NCI-H1930 (cell line): Measurements from ENCODE around the gene IGFN1.

Experiments
- DNase-seq, 2 experiments: peaks; one replicate each; lab custom pipeline; 2025; lab: John Stamatoyannopoulos, UW

The IGFN1 gene

GRCh38 chr1:201265756-201266155, 75.1 kb downstream of the IGFN1 start:
- no peak for DNase-seq

- DNase-seq: no peak
These were observed 75.7 kb downstream of the IGFN1 start for GRCh38 chr1:201266276-201266675.

- DNase-seq: no peak
These were observed 76.2 kb downstream of the IGFN1 start for GRCh38 chr1:201266774-201267173.

- no peak for DNase-seq
These were observed 77.0 kb downstream of the IGFN1 start for GRCh38 chr1:201267481-201268229.

GRCh38 chr1:201268604-201269151, 78.1 kb downstream of the IGFN1 start:
- DNase-seq: no peak

GRCh38 chr1:201269281-201269680, 78.7 kb downstream of the IGFN1 start:
- no peak for DNase-seq

- no peak for DNase-seq
These were observed 79.3 kb downstream of the IGFN1 start for GRCh38 chr1:201269900-201270410.

GRCh38 chr1:201270616-201271390, 80.2 kb downstream of the IGFN1 start:
- no peak for DNase-seq

GRCh38 chr1:201272799-201273198, 82.2 kb downstream of the IGFN1 start:
- no peak for DNase-seq

- DNase-seq: no peak
These were observed 84.1 kb downstream of the IGFN1 start for GRCh38 chr1:201274616-201275252.

GRCh38 chr1:201275253-201275666, 84.6 kb downstream of the IGFN1 start:
- DNase-seq: no peak

- DNase-seq: no peak
These were observed 86.3 kb downstream of the IGFN1 start for GRCh38 chr1:201276891-201277290.

GRCh38 chr1:201277441-201277840, 86.8 kb downstream of the IGFN1 start:
- DNase-seq: no peak
